Breast epithelium (tissue), 4 donors: ENCODE results near the gene FHIT. TPM values are rescaled to one million over a fixed set of nuclear protein-coding genes. Genes with fewer than 3 reads are reported as not detected.

Experiments used
- DNase-seq, 2 donors: peaks; one replicate each; pipeline ENCODE4 v3.0.0-alpha.2; 2019; ENCODE audit warnings: low spot score in 2 of 2
- H3K27ac ChIP-seq, 2 donors: fragments of 200-600 bp; sonication (generic) in 1 of 2; one replicate each; pipeline ENCODE4 v1.5.1; 2016 to 2019; ENCODE audit warnings: mild to moderate bottlenecking in 1 of 2
- H3K27me3 ChIP-seq, 2 donors: fragments of 200-600 bp; sonication (generic) in 1 of 2; one replicate each; pipeline versions ENCODE4 v1.5.1 to v1.6.0; 2017 to 2019; ENCODE audit warnings: control low read depth in 1 of 2, mild to moderate bottlenecking in 1 of 2
- H3K36me3 ChIP-seq: fragments of 200-600 bp; one replicate; pipeline ENCODE4 v1.5.1; 2019
- H3K4me1 ChIP-seq, 2 donors: fragments of 200-600 bp; sonication (generic); one replicate each; pipeline ENCODE4 v1.5.1; 2016 to 2019; ENCODE audit warnings: control low read depth in 1 of 2
- H3K4me3 ChIP-seq, 3 donors: fragments of 200-600 bp; sonication (generic); 1 replicate in 2 of 3; 2 replicates in 1 of 3; pipeline ENCODE4 v1.5.1; 2016 to 2019; ENCODE audit warnings: mild to moderate bottlenecking in 3 of 3, moderate library complexity in 2 of 3
- H3K9me3 ChIP-seq, 2 donors: fragments of 200-600 bp; sonication (generic) in 1 of 2; one replicate each; pipeline ENCODE4 v1.5.1; 2016 to 2019; ENCODE audit warnings: control low read depth in 1 of 2
- CTCF ChIP-seq, 3 donors: fragments of 450-650 bp; IDR thresholded peaks; one replicate each; pipeline ENCODE4 v1.5.1; 2016 to 2017; ENCODE audit warnings: antibody characterized with exemption in 3 of 3, mild to moderate bottlenecking in 3 of 3, moderate library complexity in 3 of 3
- POLR2A ChIP-seq: fragments of 450-650 bp; IDR thresholded peaks from one replicate; pipeline ENCODE4 v1.6.1; 2016; ENCODE audit warnings: antibody characterized with exemption, mild to moderate bottlenecking, moderate library complexity
- POLR2AphosphoS5 ChIP-seq, 3 donors: sonication (generic); formaldehyde crosslinking; IDR thresholded peaks; one replicate each; pipeline ENCODE4 v1.6.1; 2017; ENCODE audit warnings: antibody characterized with exemption in 3 of 3
- intact Hi-C: fragments of 100-400 bp; cut with DNase I; formaldehyde crosslinking; loops from one replicate; pipeline ENCODE4 v1.15.1; 2023; ENCODE audit warnings: low total_unique reads
- total RNA-seq, 3 donors: library from RNA; depleted of rRNA; stranded (reverse); fragments of >200 nt; gene quantifications; one replicate each; pipeline ENCODE4 v1.1.0, GENCODE V29; 2016

FHIT gene
- total RNA-seq, 3 donors from 2014 or later: 9.0 to 19.2 (median 17.7) TPM

GRCh38 chr3:60133269-60134162 is 1117.7 kb downstream of the FHIT start:
- no peaks in the 10 kb centered on the region for H3K9me3 ChIP-seq
- H3K36me3 ChIP-seq: no peaks in the 10 kb centered on the region
- H3K27me3 ChIP-seq: no peaks in the 10 kb centered on the region
- no peaks in the 10 kb centered on the region for H3K4me1 ChIP-seq
- intact Hi-C loops: no loop called here
- no peak overlapping the region for H3K27ac ChIP-seq
- H3K4me3 ChIP-seq: no peak overlapping the region
- TF ChIP-seq POLR2AphosphoS5 (IDR thresholded peaks at IDR 0.05) (no peak), POLR2A (no peak), CTCF (IDR thresholded peaks at IDR 0.05) (no peak)
- DNase-seq: no peak

GRCh38 chr3:60131618-60132017 is 1119.6 kb downstream of the FHIT start:
- Histone ChIP-seq H3K27ac (no peak overlapping the region), H3K4me3 (no peak overlapping the region)
- TF ChIP-seq CTCF (IDR thresholded peaks at IDR 0.05): no peak
- no peak for TF ChIP-seq POLR2A
- no peak for TF ChIP-seq POLR2AphosphoS5 (IDR thresholded peaks at IDR 0.05)

GRCh38 chr3:60126511-60127304 is 1124.5 kb downstream of the FHIT start:
- Histone ChIP-seq H3K4me3 (no peak overlapping the region), H3K36me3 (no peaks in the 10 kb centered on the region), H3K27ac (no peak overlapping the region), H3K4me1 (no peaks in the 10 kb centered on the region), H3K9me3 (no peaks in the 10 kb centered on the region), H3K27me3 (no peaks in the 10 kb centered on the region)
- no peak for DNase-seq
- no peak for TF ChIP-seq CTCF (IDR thresholded peaks at IDR 0.05)
- TF ChIP-seq POLR2AphosphoS5 (IDR thresholded peaks at IDR 0.05): no peak
- TF ChIP-seq POLR2A: no peak
- intact Hi-C loops: no loop called here

More at GRCh38 chr3:60131618-60132017, 1119.6 kb downstream of the FHIT start:
- H3K36me3 ChIP-seq: no peaks in the 10 kb centered on the region
- intact Hi-C loops: no loop called here
- H3K27me3 ChIP-seq: no peaks in the 10 kb centered on the region
- DNase-seq: no peak
- H3K4me1 ChIP-seq: no peaks in the 10 kb centered on the region
- no peaks in the 10 kb centered on the region for H3K9me3 ChIP-seq

GRCh38 chr3:60125686-60126085 is 1125.6 kb downstream of the FHIT start:
- H3K4me3 ChIP-seq: no peak overlapping the region
- H3K27me3 ChIP-seq: no peaks in the 10 kb centered on the region
- no peak overlapping the region for H3K27ac ChIP-seq
- no peaks in the 10 kb centered on the region for H3K4me1 ChIP-seq
- no peak for TF ChIP-seq POLR2A
- TF ChIP-seq POLR2AphosphoS5 (IDR thresholded peaks at IDR 0.05): no peak
- no peak for TF ChIP-seq CTCF (IDR thresholded peaks at IDR 0.05)
- no peak for DNase-seq
- no peaks in the 10 kb centered on the region for H3K36me3 ChIP-seq
- intact Hi-C loops: no loop called here
- no peaks in the 10 kb centered on the region for H3K9me3 ChIP-seq

GRCh38 chr3:60120245-60120644 is 1131.0 kb downstream of the FHIT start:
- no peak for TF ChIP-seq POLR2AphosphoS5 (IDR thresholded peaks at IDR 0.05)
- no peak for TF ChIP-seq CTCF (IDR thresholded peaks at IDR 0.05)
- TF ChIP-seq POLR2A: no peak
- H3K27ac ChIP-seq: no peak overlapping the region

More at GRCh38 chr3:60120245-60120644, 1131.0 kb downstream of the FHIT start:
- Histone ChIP-seq H3K36me3 (no peaks in the 10 kb centered on the region), H3K4me3 (no peak overlapping the region), H3K9me3 (no peaks in the 10 kb centered on the region), H3K4me1 (no peaks in the 10 kb centered on the region), H3K27me3 (no peaks in the 10 kb centered on the region)
- intact Hi-C loops: no loop called here
- DNase-seq: no peak
